ENCODE measurements around the gene EYS. TPM values are rescaled to one million over a fixed set of nuclear protein-coding genes. Genes with fewer than 3 reads are reported as not detected.

Gene EYS
- total and polyA plus RNA-seq, 2 of the 13 experiments (the other 11 are each of a cell fraction or from before 2014, with no cell fraction given), result 0.04 to 0.07 TPM

- TF ChIP-seq, protein P1, sequence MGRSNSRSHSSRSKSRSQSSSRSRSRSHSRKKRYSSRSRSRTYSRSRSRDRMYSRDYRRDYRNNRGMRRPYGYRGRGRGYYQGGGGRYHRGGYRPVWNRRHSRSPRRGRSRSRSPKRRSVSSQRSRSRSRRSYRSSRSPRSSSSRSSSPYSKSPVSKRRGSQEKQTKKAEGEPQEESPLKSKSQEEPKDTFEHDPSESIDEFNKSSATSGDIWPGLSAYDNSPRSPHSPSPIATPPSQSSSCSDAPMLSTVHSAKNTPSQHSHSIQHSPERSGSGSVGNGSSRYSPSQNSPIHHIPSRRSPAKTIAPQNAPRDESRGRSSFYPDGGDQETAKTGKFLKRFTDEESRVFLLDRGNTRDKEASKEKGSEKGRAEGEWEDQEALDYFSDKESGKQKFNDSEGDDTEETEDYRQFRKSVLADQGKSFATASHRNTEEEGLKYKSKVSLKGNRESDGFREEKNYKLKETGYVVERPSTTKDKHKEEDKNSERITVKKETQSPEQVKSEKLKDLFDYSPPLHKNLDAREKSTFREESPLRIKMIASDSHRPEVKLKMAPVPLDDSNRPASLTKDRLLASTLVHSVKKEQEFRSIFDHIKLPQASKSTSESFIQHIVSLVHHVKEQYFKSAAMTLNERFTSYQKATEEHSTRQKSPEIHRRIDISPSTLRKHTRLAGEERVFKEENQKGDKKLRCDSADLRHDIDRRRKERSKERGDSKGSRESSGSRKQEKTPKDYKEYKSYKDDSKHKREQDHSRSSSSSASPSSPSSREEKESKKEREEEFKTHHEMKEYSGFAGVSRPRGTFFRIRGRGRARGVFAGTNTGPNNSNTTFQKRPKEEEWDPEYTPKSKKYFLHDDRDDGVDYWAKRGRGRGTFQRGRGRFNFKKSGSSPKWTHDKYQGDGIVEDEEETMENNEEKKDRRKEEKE (IDR thresholded peaks at IDR 0.05), result no peak
- TF ChIP-seq MBNL3 (CRISPR knock-in tag; conservative IDR thresholded peaks at IDR 0.05), result no peak
- TF ChIP-seq RXRB (CRISPR knock-in tag; IDR thresholded peaks at IDR 0.05; ENCODE audit: borderline replicate concordance), result no peak
These were observed 993.9 kb downstream of the EYS start (continued) for GRCh38 chr6:64713175-64713574.

DNA sequence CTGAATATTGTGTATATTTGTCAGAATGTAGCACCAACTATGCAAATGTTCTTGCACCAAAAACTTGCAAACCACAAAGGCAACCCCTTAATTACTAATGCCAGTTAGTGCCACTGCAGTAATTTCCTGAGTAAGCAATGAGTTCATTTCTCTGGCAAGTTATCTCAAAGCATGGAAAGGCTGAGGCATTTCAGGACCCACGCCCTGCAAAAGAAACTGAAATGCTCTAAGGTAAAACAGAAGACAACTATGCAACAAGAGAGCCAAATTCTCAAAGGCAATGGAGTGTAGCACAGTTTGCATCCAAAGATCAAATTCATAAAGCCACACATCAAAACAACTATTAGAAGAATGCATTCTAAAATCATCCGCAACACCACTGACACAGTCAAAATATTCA lies 994.4 kb downstream of the EYS start:
- no peaks in the 10 kb centered on the region for H4K20me1 ChIP-seq (ENCODE audit: insufficient read depth, low read length)
- ATAC-seq (no peak), FAIRE-seq (no peak), DNase-seq (ENCODE audit: low spot score) (no peak)
- no peak overlapping the region for H3K27ac ChIP-seq (ENCODE audit: extremely low read length, insufficient read depth, low read length)
- TF ChIP-seq ZNF296 (CRISPR knock-in tag; conservative IDR thresholded peaks at IDR 0.05), result no peak
- no peak for TF ChIP-seq ZNF616 (CRISPR knock-in tag; IDR thresholded peaks at IDR 0.05; ENCODE audit: low read depth)
- no peak for TF ChIP-seq GABPA (IDR thresholded peaks at IDR 0.05; ENCODE audit: low read depth, low read length)
- no peak for TF ChIP-seq GABPA (CRISPR knock-in tag; IDR thresholded peaks at IDR 0.05; ENCODE audit: low read depth)
- TF ChIP-seq ZNF329 (CRISPR knock-in tag; IDR thresholded peaks at IDR 0.05; ENCODE audit: low read depth), result no peak
- no peak for TF ChIP-seq ZNF501 (CRISPR knock-in tag; IDR thresholded peaks at IDR 0.05)
- no peak for TF ChIP-seq ZNF20 (CRISPR knock-in tag; IDR thresholded peaks at IDR 0.05)
- H3K79me2 ChIP-seq (ENCODE audit: insufficient read depth, low read length), result no peaks in the 10 kb centered on the region
- ChIA-PET CTCF (ENCODE audit: low intra/inter-chr PET ratio, low total read pairs) (no interaction called here), POLR2A (no interaction called here)
- intact Hi-C loops (cut with micrococcal nuclease; ENCODE audit: unreplicated experiment), result no loop called here
- BruUV-seq (replicated peaks), result no TSS peak
- H3K4me3 ChIP-seq (replicated peaks in 1 of 3; ENCODE audit: insufficient read depth in 1 of 3, low read depth in 2 of 3, low read length in 3 of 3), result no peak overlapping the region
- H2AFZ ChIP-seq (ENCODE audit: low read length), result no peak overlapping the region
- H3K27me3 ChIP-seq (ENCODE audit: control insufficient read depth in 1 of 2, insufficient read depth in 2 of 2, low read length in 2 of 2), result no peaks in the 10 kb centered on the region
- H3K9me3 ChIP-seq (ENCODE audit: low read length), result no peaks in the 10 kb centered on the region
- H3K9ac ChIP-seq (ENCODE audit: insufficient read depth, low read depth, low read length), result no peak overlapping the region
- H3K36me3 ChIP-seq (replicated peaks in 1 of 2; ENCODE audit: control insufficient read depth in 1 of 2, insufficient read depth in 2 of 2, low read length in 2 of 2), result no peaks in the 10 kb centered on the region
- no peak overlapping the region for H3K4me2 ChIP-seq (ENCODE audit: low read depth, low read length)
- in situ Hi-C loops (cut with HindIII; ENCODE audit: extremely low pct_ligation_motif_present, low pct_unique_long_range_greater_than_20kb), result no loop called here
- H3K4me1 ChIP-seq (ENCODE audit: insufficient read depth, low read length), result no peaks in the 10 kb centered on the region
- 46% methylated on average over 2 of the region's 2 CpGs for WGBS (ENCODE audit: low lambda C conversion rate)

Measured in HepG2 (cell line).